HG03439 (cell line): ENCODE measurements around the gene GDNF.
"Not testable (repeated sequence)": the region's sequence is repeated elsewhere in the genome, so short reads cannot be mapped to it uniquely, and the experiment has no call there.

Experiments used
- ATAC-seq: cut with Tn5 transposase; IDR thresholded peaks from one replicate; pipeline ENCODE4 v1.9.1; 2021; ENCODE audit warnings: mild to moderate bottlenecking, moderate library complexity; ENCODE audit not compliant: unreplicated experiment

GDNF gene, protein sequence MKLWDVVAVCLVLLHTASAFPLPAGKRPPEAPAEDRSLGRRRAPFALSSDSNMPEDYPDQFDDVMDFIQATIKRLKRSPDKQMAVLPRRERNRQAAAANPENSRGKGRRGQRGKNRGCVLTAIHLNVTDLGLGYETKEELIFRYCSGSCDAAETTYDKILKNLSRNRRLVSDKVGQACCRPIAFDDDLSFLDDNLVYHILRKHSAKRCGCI

DNA sequence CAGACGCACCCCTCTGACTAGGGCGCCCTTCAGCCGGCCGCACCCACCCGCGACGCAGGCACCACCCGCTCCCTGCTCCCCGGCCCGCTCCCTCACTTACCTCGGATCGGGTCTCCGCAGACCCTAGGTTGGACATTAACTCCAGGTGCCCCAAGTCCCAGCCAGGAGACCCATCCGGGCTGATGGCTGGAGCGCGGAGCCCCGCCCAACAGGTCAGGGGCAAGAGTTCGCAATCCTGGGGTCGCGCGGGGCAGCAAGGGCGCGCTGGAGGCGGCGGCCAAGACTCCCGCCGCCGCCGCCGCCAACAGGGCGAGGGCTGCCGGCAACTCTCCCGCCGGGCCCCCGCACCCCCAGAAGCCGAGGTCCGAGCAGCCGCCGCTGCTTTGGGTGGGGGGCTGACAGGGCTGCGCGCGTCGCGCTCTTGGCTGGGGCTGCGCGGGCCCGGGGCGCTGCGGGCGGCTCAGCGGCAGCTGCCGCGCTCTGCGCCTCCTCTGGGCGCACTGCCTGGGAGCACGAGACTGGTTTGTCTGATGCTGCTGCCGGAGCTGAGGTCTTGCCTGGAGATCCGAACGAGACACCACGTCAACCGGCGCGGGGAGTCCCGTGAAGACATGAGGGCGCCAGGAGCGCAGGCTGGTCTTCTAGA lies at the start of gene GDNF:
Gene GDNF (minus strand): TSS at position 635 of the 646 bp plus-strand sequence. CDS start 5,245 bp downstream, outside the sequence.
- ATAC-seq: no peak

DNA sequence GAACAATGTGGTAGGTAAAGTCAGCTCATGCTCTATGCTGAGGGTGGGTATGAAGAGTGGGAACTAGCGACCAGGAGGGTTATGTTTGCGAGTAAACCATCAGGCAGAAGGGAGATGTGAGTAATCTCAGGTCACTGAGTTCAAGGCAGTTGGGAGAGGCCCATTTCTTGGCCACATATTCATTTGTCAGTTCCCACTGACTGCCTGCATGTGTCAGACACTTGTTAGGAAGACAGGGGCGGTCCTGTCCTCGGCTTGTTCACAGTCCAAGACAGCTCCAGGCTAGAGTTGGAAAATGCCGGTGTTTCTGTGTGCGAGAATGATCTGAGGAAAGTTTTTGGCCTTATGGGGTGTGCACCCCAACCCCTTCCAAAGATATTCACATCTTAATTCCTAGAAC lies 48.6 kb upstream of the GDNF start:
- no peak for ATAC-seq

DNA sequence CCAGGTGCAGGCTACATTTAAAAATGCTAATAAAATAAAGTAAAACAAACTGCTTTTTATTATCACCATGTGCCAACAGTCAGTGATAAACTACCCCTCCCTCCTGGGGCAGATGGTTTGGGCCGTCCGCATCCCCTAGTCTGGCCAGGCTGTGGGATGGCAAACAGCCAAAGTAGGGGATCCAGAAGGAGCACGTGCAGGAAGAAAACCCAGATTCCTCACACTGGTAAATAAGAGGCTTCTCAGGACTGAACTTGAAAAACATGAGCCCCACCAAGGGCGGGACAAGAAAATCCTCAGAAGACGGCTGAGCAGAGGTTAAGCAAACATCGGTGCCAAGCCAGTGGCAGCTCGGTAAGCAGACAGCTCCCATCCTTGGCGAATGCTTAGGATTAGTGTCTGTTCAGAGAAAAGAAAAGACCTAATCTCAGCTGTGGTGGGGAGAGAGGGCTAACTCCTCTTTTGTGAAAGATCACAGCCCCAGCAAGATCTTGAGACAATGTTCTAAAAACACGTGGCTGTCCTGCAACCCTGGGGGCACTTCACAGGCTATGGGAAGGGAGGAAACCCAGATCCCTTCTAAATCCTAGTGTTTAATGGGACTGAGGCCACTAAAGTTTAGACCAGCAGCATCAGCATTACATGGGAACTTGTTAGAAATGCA lies 46.5 kb upstream of the GDNF start:
- ATAC-seq: no peak

DNA sequence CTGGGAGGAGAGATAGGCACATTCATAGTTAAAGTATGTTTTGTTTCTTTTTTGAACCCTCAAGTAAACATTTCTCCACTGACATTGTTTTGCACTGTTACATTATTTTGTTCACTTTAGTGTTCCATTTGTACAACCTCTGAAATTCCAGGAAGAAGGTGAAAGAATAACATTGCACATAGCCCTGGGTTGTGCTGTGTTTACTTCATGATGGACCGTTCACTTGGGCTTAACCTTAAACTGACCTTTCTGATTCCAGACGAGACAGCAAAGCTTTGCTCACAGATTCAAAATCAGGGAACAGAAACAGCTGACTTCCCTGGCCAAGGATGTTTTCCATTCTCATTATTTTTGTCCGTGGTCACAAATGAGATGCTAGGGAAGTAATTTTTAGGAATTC lies 42.8 kb upstream of the GDNF start:
- ATAC-seq: no peak

DNA sequence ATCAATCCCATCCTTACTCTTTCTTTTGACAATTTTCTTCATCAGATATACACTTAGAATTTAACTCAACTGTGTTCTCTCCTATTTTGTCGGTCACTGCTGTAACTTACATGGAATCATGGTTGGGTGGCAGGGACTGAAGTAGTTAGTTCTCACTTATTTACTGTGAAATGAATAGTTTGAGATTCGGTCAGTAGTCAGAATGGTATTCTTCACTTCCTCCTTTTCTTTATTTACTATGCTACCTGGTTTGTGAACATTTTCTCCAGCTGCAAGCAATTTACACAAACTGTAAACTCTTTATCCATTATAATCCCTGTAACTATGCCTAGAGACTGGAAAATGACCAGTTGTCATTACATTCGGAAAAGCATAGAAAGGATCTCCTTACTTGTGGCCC lies 41.5 kb upstream of the GDNF start:
- ATAC-seq: no peak

DNA sequence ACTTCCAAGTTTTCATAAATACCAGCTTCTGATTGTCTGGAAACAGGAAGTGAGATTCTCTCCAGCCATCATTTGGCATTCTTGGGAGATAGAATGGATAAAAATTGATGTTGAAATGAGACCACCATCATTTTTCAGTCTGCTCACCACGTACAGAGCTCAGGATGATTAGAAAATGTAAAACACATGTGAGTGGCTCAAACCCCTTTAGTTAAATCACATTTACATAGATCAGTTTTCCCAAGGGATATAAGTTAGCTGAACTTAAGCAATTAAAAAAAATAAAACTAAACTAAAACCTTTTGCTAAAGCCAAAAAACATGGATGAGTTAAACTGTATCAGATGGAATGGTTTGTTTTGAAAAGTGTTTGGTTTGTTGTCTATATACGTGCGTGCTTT lies 37.1 kb upstream of the GDNF start:
- no peak for ATAC-seq

DNA sequence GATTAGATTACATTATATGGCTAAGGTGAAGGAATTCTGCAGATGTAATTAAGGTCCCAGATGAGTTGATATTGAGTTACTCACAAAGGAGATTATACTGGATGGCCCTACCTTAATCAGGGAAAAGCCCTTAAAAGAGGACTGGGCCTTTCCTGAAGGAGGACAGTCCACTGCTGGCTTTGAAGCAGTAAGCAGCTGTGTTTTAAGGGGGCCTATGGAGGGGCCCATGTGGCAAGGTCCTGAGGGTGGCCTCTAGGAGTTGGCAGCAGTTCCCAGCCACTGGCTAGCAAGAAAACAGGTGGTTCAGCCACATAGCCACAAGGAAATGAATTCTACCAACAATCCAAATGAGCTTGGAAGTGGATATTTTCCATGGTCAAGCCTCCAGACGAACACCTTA lies 36.4 kb upstream of the GDNF start:
- no peak for ATAC-seq

DNA sequence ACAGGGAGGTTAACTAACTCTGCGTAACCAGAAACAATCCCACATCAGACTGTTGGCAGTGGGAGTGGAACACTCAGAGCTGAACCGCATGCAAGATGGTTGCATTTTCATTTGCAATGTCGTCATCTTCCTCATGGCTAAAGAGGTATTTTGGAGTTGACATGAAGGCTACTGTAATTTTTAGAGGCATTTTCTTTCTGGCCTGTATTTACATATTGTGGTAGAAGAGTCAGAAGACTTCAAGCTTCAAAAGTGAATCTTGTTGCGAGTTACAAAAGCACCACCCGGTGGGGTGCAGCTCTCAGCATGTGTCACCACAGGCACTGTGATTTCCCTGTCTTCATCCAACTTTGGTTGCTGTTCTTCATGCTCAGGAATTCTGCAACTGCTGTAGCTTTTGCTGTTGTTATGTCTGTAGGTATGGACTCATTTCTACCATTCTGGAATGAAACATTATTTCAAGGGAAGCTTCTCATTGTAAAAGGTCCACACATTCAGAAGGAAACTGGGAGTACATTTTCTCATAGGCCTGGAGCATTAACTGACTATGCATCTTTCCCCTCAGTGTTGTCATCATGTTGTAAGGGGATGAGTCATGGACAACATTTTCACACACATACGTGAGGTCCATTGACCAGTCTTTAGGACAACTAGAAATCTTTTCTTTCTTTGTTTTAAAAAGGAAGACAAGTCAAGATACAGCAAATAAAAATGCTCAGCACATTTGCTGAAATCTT lies 35.4 kb upstream of the GDNF start:
- peak; percentile 78 for ATAC-seq

DNA sequence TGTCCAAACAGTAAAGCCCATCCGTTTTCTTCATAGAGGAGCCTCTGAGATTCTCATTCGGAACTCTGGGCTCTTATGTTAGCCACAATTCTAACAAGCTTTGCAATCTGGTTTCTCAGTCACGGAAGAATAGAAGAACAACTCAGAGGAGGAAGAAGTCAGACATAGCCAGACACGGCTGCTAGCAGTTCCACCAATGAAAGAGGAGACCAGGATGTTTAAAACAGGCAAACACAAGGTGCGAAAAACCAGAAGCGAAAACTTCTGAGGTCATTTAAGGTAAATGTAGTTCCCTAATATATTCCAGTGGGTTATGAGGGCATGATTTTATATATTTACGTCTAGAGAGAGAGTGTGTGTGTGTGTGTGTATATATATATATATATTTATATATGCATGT lies 34.1 kb upstream of the GDNF start:
- no peak for ATAC-seq

DNA sequence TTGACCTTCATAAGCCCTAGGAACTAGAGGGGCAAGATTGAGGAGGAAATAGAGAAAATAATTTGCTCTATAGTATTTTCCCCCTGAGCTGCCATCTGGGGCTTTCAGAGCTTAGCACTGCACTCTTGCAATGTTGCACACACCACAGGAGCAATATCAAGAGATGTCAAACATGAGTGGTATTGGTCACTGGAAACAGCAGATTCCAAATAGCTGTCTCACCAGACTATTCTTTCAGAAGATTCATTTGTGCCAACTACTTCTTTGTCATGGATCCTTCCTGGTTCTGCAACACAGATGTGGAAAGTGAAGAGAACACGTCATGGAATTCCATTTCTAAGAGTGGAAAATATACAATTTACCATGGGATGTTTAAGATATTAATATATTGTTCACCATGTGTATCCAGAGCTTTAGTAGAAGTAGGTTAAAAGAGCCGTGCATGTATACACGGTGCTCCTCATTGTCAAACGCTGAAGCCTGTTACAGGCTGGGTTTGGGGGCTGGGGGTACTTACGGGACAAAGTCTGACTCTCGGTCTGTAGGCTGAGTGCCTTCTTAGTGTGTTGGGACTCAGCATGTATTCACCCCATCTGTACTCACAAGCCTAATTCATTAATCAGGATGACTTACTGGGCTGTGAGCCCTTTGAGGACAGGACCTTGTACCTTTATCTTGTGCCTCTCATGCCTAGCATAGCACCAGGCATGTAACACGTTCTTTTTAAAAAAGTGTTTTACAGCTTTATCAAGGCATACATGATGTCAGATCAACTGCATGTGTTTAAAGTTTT lies 31.4 kb upstream of the GDNF start:
- no peak for ATAC-seq

DNA sequence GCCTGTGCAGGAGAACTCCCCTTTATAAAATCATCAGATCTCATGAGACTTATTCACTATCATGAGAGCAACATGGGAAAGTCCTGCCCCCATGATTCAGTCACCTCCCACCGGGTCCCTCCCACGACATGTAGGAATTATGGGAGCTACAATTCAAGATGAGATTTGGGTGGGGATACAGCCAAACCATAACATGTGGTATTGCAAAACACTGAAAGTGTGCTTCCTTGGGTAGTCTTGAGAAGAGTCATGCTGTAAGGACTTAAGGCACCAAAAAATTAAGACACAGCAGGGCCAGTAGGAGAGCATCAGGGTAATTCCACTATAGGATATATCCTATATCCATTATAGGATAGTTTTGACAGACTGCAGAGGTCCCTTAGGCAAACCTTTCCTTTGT lies 29.4 kb upstream of the GDNF start:
- ATAC-seq: no peak

DNA sequence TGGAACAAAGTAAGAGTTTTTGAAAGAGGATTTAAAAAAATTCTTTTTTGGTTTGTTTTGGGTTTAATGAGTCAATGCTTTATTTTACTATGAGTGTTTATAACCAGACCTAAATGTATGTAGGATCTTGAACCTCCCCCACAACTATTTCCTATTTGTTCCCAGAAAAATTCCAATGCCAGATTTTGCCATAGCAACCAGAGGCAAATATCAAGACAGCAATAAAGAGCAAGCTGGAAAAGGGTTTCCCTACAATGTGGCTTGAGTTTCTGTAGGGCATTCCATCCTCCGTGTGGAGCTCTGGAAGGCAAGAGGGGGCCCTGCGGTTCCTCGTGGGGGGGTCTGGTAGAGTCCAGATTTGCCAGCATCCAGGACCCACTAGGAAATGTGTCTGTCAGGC lies 27.8 kb upstream of the GDNF start:
- no peak for ATAC-seq

DNA sequence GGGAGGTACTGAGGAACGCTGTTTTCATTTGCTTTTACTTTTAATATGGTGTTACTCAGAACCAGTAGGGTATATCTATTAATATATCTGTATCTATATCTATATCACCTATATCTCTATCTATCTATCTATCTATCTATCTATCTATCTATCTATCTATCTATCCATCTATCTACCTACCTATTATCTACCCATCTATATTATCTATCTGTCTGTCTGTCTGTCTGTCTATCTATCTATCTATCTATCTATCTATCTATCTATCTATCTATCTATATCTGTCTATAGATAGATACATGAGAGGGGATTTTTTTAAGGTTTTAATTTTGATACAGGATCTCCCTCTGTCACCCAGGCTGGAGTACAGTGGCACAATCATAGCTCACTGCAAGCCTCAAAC lies 23.1 kb upstream of the GDNF start:
- ATAC-seq: not testable (repeated sequence)

DNA sequence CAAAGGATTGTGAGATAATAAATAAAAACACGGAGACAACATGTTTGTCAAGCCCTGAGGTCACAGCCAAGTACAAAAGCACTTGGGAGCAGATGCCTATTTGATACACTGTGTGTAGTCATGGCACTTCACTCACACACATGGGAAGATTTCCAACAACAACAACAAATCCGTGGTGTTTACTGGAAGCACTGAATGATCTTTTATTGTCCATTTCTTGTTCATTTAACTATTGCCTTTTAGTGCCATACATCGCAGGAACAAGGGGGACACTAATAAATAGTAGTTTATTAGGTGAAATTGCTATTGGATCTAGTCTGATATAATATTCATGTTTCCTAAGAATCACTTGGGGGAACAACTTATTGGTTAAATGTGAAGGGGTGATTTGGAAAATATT lies 20.4 kb upstream of the GDNF start:
- no peak for ATAC-seq

DNA sequence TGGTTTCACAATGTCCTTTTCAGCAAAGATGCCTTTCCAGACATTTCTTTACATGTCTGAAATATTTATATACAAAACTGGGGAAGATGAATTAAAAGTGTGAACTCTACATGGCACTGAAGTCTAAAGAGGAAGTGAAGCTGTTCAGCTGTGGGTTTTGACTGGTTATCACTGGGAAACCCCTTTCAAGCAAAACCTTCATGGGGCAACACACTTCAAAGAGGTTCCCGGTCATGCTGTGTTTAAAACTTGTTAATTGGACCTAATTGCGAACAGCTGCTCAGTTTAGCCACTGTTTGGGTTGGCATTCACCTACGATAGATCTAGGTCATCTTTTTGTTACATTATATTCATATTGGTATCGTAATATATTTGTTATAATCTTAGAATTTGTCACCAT lies 20.0 kb upstream of the GDNF start:
- ATAC-seq: peak; percentile 97

DNA sequence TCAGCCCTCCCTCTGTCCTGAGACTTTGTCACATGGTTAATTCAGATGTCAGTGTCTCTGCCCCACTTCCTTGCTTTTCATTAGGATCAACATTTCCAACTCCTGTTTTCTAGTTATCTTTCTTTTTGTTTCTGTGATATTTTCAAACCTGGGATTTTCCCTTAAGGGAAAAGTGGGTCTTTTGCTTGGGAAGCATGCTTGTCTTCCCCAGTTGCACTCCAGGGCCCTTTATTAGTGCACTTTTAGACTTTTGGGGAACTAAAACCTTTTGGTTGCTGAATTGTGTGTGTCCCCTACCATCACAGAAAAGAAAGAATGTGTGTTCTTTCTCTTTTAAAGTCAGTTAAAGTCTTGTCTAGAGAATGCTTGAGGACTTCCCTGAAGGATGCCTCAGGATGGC lies 18.4 kb upstream of the GDNF start:
- no peak for ATAC-seq

DNA sequence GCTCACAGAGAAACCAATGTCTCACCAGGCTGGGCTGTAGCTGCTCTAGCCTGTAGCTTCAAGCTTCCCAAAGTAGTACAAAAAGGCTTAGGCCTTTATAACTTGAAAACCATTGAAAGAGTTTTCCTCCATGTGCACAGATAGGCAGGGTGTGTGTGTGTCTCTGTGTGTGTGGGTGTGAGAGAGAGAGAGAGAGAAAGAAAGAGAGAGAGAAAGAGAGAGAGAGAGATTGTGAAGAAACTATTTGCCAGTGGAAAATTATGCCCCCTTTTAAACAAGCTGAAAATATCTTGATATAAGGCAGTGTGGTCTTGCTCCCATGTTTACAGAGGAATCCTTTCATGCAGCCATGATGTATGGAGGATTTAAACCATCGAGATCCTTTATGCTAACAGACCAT lies 17.9 kb upstream of the GDNF start:
- no peak for ATAC-seq

DNA sequence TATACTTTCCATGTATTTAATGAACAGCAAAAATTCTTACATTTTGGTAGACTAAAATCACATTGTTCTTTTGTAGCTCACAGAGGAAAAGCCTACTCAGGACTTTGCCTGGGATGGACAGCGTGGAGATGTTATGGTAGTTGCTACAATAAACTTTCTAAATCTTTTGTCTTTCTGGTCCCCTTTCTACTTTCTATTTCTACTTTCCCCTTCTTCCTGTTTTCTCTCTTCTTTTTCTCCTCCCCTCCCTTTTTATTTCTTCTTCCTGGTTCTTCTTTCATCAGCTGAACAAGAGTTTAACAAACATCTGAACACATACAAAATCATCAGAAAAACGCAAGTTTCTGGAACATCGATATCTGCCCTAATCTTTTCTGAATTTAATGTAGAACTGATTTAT lies 15.6 kb upstream of the GDNF start:
- no peak for ATAC-seq

DNA sequence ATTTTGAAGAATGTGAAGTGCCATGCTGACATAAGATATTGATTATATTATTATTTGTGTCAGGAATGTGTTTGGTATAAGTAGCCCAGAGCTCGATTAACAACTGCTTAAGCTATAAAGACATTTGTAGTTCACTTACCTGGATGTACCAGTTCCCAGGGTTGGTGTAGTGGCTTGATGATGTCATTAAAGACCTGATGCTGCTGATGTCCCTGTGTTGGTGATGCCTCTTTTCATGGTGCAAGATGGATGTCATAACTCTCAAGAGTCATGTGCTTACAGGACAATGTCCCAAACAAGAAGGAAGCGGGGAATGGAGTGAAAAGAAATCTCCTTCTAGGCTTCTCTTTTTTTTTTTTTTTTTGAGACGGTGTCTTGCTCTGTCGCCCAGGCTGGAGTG lies 11.5 kb upstream of the GDNF start:
- no peak for ATAC-seq

DNA sequence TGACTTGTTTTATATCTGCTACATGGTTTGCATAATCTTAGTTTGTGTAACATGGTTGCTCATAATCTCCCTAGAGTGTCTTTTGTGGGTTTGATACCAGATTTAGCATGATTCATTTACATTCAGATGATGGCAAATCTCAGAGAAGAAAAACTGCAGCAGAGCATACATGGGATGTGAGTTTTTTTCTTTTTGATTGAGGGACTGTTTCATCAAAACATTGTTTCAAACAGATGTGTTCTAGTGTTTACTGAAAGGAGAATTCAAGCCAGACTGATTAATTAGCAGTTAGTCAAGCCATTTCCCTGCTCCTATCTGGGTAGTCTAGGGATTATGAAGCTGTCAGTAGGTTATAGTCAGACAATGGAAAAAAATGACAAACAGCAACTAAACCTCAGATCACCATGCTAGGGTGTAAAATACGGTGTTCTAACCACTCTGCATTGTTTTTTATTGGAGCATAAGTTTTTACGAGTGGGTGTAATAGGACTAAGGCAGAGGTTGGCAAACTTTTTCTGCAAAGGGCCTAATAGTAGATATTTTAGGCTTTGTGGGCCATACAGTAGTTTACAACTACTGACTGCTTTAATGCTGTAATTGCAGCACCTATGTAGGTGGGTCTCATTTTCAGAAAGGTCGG lies 10.5 kb upstream of the GDNF start:
- ATAC-seq: no peak

DNA sequence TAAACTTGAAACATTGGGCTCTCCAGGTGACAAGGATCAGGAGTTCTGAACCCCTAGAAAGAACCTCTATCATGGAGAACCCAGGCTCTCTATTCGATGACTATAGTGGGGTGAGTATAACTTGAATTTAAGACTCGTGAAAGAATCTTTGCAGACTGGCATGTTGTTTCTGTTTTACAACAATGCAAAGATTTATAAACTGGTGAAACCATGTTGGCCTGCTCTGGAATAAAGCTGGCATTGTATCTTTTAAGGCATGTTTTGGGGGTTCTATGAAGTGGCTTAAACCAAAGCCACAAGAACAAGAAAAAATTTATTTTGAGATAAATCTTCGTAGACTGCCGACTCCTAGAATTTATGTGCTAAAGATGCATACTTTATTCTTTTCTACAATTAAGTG lies 9.8 kb upstream of the GDNF start:
- ATAC-seq: no peak
